HCT116 (cell line): ENCODE results near the gene PAXIP1. TPM values are rescaled to one million over a fixed set of nuclear protein-coding genes. Genes with fewer than 3 reads are reported as not detected.

Experiments
- ATAC-seq: fragments of 200-7000 bp; cut with Tn5 transposase; 2 replicates; pipeline ENCODE4 v1.9.1; 2020; ENCODE audit warnings: mild to moderate bottlenecking, moderate library complexity
- BruUV-seq: library from RNA; stranded (reverse); fragments of 400-500 nt; replicated peaks from 2 replicates; lab custom pipeline; 2021; lab: Mats Ljungman, UMichigan
- CTCF ChIA-PET: fragments of 300-600 bp; sonication (Branson Sonifier 250); formaldehyde crosslinking; loops from one replicate; lab custom pipeline; 2021; ENCODE audit warnings: antibody characterized with exemption; lab: Charles Lee
- POLR2A ChIA-PET: fragments of 300-600, 350-600 bp; sonication (Branson Sonifier 250); formaldehyde crosslinking; loops from one replicate; lab custom pipeline; 2021; ENCODE audit warnings: antibody characterized with exemption; lab: Charles Lee
- RAD21 ChIA-PET, 2 experiments: fragments of 300-600 bp; sonication (Branson Sonifier 250); formaldehyde crosslinking; loops; one replicate each; lab custom pipeline; 2023; ENCODE audit warnings: low total read pairs in 2 of 2; ENCODE audit not compliant: uncharacterized antibody in 2 of 2, unreplicated experiment in 2 of 2, low non-redundant PET in 1 of 2; lab: Charles Lee
- DNase-seq: peaks from one replicate; pipeline ENCODE4 v3.0.0-alpha.2; 2010; ENCODE audit warnings: low read depth, low spot score
- H2AFZ ChIP-seq: fragments of 200-600 bp; shearing (Covaris generic), sonication (generic); 2 replicates; pipeline ENCODE4 v1.6.1; 2017; ENCODE audit warnings: low read depth, mixed run types, mixed read lengths, antibody characterized with exemption, low read length; ENCODE audit not compliant: poor library complexity, severe bottlenecking
- H3K27ac ChIP-seq: 2 replicates; pipeline ENCODE4 v1.5.1; 2012; ENCODE audit warnings: low read depth, low read length
- H3K27me3 ChIP-seq: fragments of 200-600 bp; sonication (generic); 2 replicates; pipeline ENCODE4 v1.6.1; 2016; ENCODE audit warnings: mixed run types, low read length, mixed read lengths; ENCODE audit not compliant: insufficient read depth
- H3K36me3 ChIP-seq, 2 experiments: fragments of 200-500 bp in 1 of 2; fragments of 200-600 bp in 1 of 2; sonication (Bioruptor generic) in 1 of 2; sonication (generic) in 1 of 2; 2 replicates each; pipeline versions ENCODE4 v1.5.1 to v1.6.1; 2014 to 2016; ENCODE audit warnings: low read length in 2 of 2, inconsistent platforms in 1 of 2, mixed read lengths in 1 of 2, mixed run types in 1 of 2; ENCODE audit not compliant: insufficient read depth in 2 of 2, control insufficient read depth in 1 of 2
- H3K4me1 ChIP-seq, 2 experiments: fragments of 200-600 bp in 1 of 2; sonication (generic) in 1 of 2; 2 replicates each; pipeline versions ENCODE4 v1.5.1 to v1.6.1; 2012 to 2017; ENCODE audit warnings: low read length in 2 of 2, inconsistent platforms in 1 of 2, mild to moderate bottlenecking in 1 of 2, mixed read lengths in 1 of 2, mixed run types in 1 of 2, moderate library complexity in 1 of 2; ENCODE audit not compliant: insufficient read depth in 2 of 2, control insufficient read depth in 1 of 2
- H3K4me2 ChIP-seq: fragments of 200-600 bp; sonication (generic); 2 replicates; pipeline ENCODE4 v1.6.1; 2017; ENCODE audit warnings: mixed run types, low read length, mixed read lengths
- H3K4me3 ChIP-seq, 2 experiments: fragments of 200-600 bp in 1 of 2; sonication (generic) in 1 of 2; replicated peaks in 1 of 2; 2 replicates each; pipeline ENCODE4 v1.5.1; 2011 to 2016; ENCODE audit warnings: low read length in 2 of 2, control low read depth in 1 of 2, low read depth in 1 of 2, mild to moderate bottlenecking in 1 of 2, mixed read lengths in 1 of 2, mixed run types in 1 of 2
- H3K79me2 ChIP-seq: fragments of 200-600 bp; sonication (generic); 2 replicates; pipeline ENCODE4 v1.6.1; 2017; ENCODE audit warnings: mild to moderate bottlenecking, mixed run types, low read length, moderate library complexity, mixed read lengths; ENCODE audit not compliant: insufficient read depth
- H3K9ac ChIP-seq: fragments of 200-600 bp; sonication (generic); 2 replicates; pipeline ENCODE4 v1.6.1; 2016; ENCODE audit warnings: low read length, mixed read lengths
- H3K9me2 ChIP-seq: fragments of 200-600 bp; sonication (generic), shearing (Covaris generic); 2 replicates; pipeline ENCODE4 v1.6.1; 2017; ENCODE audit warnings: mixed run types, mild to moderate bottlenecking, moderate library complexity; ENCODE audit not compliant: insufficient read depth
- H3K9me3 ChIP-seq, 2 experiments: fragments of 200-500 bp in 1 of 2; fragments of 200-600 bp in 1 of 2; sonication (Bioruptor generic) in 1 of 2; sonication (generic) in 1 of 2; 2 replicates each; pipeline ENCODE4 v1.6.1; 2014 to 2017; ENCODE audit warnings: low read length in 2 of 2, mixed read lengths in 2 of 2, inconsistent platforms in 1 of 2, low read depth in 1 of 2, mild to moderate bottlenecking in 1 of 2, mixed run types in 1 of 2, moderate library complexity in 1 of 2; ENCODE audit not compliant: control insufficient read depth in 1 of 2, insufficient read depth in 1 of 2
- H4K20me1 ChIP-seq: fragments of 200-600 bp; sonication (generic), shearing (Covaris generic); 2 replicates; pipeline ENCODE4 v1.6.1; 2017; ENCODE audit warnings: mixed run types, mild to moderate bottlenecking, moderate library complexity; ENCODE audit not compliant: insufficient read depth
- CBX3 ChIP-seq: IDR thresholded peaks from 2 replicates; pipeline ENCODE4 v1.6.1; 2012; ENCODE audit warnings: low read depth
- CEBPB ChIP-seq: IDR thresholded peaks from 2 replicates; pipeline ENCODE4 v1.6.1; 2012; ENCODE audit warnings: low read depth
- EGR1 ChIP-seq: IDR thresholded peaks from 2 replicates; pipeline ENCODE4 v1.6.1; 2012; ENCODE audit warnings: low read depth
- ELF1 ChIP-seq: IDR thresholded peaks from 2 replicates; pipeline ENCODE4 v1.6.1; 2012; ENCODE audit warnings: low read depth, borderline replicate concordance
- EZH2 ChIP-seq: fragments of 200-600 bp; sonication (generic); IDR thresholded peaks from 2 replicates; pipeline ENCODE4 v1.6.1; 2017; ENCODE audit warnings: antibody characterized with exemption, mixed run types
- JUND ChIP-seq: IDR thresholded peaks from 2 replicates; pipeline ENCODE4 v1.6.1; 2012
- POLR2AphosphoS5 ChIP-seq: IDR thresholded peaks from 2 replicates; pipeline ENCODE4 v1.6.1; 2011; ENCODE audit warnings: mild to moderate bottlenecking, low read depth, low read length, moderate library complexity
- RAD21 ChIP-seq: IDR thresholded peaks from 2 replicates; pipeline ENCODE4 v1.6.1; 2012; ENCODE audit warnings: low read depth, mild to moderate bottlenecking
- SP1 ChIP-seq: IDR thresholded peaks from 2 replicates; pipeline ENCODE4 v1.6.1; 2012; ENCODE audit warnings: low read depth
- TCF7L2 ChIP-seq: IDR thresholded peaks from 2 replicates; pipeline ENCODE4 v1.7.0; 2011; ENCODE audit warnings: borderline replicate concordance, inconsistent platforms; ENCODE audit not compliant: insufficient read depth, insufficient read length; ENCODE audit errors: extremely low read depth
- YY1 ChIP-seq: IDR thresholded peaks from 2 replicates; pipeline ENCODE4 v1.6.1; 2011; ENCODE audit warnings: low read length, low read depth, moderate library complexity, mild to moderate bottlenecking; ENCODE audit not compliant: insufficient replicate concordance; ENCODE audit errors: extremely low read depth
- ZFX ChIP-seq: fragments of 450-650 bp; IDR thresholded peaks from 2 replicates; pipeline ENCODE4 v1.6.1; 2017
- intact Hi-C: fragments of 100-400 bp; cut with micrococcal nuclease; formaldehyde crosslinking; loops from 2 replicates; pipeline ENCODE4 v1.10.0; 2022
- total RNA-seq: library from RNA; stranded (reverse); gene quantifications from one replicate; pipeline ENCODE4 v1.2.1, GENCODE V29; 2021; ENCODE audit not compliant: unreplicated experiment
- TF ChIP-seq, protein P1 (sequence below), 3 experiments: fragments of 200-600 bp in 1 of 3; sonication (generic) in 1 of 3; IDR thresholded peaks in 2 of 3; conservative IDR thresholded peaks in 1 of 3; 2 replicates each; pipeline ENCODE4 v1.5.1; 2012 to 2017; ENCODE audit warnings: low read depth in 2 of 3, low read length in 2 of 3, antibody characterized with exemption in 1 of 3, borderline replicate concordance in 1 of 3, control low read depth in 1 of 3, mild to moderate bottlenecking in 1 of 3, mixed read lengths in 1 of 3, mixed run types in 1 of 3, moderate library complexity in 1 of 3; ENCODE audit not compliant: insufficient read depth in 1 of 3
- TF ChIP-seq, protein P2 (sequence below): IDR thresholded peaks from 2 replicates; pipeline ENCODE4 v1.6.1; 2012
- TF ChIP-seq, protein P3 (sequence below): IDR thresholded peaks from 2 replicates; pipeline ENCODE4 v1.6.1; 2012; ENCODE audit warnings: low read depth
- TF ChIP-seq, protein P4 (sequence below): IDR thresholded peaks from 2 replicates; pipeline ENCODE4 v1.6.1; 2011; ENCODE audit warnings: mild to moderate bottlenecking, low read length, moderate library complexity; ENCODE audit not compliant: insufficient replicate concordance; ENCODE audit errors: extremely low read depth

Gene PAXIP1
- total RNA-seq, 1 experiment from 2014 or later, result 20.4 TPM

DNA sequence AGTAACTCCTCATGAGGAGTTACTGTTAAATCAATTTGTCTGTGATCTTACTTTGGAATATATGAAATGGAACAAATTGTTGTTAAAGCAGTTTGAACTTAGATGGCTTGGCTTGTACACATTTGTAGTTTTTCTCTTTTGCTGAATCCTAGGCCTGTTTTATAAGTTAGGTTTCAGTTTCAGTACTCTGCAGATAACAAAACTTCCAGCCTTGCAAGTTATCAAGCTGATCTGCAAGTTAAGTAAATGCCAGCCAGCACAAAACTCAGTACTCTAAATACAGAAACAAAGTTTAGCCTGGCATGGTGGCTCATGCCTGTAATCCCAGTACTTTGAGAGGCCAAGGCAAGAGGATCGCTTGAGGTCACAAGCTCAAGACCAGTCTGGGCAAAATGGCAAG is 25.0 kb upstream of the PAXIP1 start (continued):
- TF ChIP-seq, protein P1, sequence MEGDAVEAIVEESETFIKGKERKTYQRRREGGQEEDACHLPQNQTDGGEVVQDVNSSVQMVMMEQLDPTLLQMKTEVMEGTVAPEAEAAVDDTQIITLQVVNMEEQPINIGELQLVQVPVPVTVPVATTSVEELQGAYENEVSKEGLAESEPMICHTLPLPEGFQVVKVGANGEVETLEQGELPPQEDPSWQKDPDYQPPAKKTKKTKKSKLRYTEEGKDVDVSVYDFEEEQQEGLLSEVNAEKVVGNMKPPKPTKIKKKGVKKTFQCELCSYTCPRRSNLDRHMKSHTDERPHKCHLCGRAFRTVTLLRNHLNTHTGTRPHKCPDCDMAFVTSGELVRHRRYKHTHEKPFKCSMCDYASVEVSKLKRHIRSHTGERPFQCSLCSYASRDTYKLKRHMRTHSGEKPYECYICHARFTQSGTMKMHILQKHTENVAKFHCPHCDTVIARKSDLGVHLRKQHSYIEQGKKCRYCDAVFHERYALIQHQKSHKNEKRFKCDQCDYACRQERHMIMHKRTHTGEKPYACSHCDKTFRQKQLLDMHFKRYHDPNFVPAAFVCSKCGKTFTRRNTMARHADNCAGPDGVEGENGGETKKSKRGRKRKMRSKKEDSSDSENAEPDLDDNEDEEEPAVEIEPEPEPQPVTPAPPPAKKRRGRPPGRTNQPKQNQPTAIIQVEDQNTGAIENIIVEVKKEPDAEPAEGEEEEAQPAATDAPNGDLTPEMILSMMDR (IDR thresholded peaks at IDR 0.05 in 2 of 3, conservative IDR thresholded peaks at IDR 0.05 in 1 of 3; ENCODE audit: borderline replicate concordance in 1 of 3, insufficient read depth in 1 of 3, low read depth in 2 of 3, low read length in 2 of 3), result no peak
- TF ChIP-seq JUND (no peak), TCF7L2 (no peak), POLR2AphosphoS5 (no peak), EGR1 (no peak), EZH2 (no peak), RAD21 (no peak), SP1 (no peak), CBX3 (no peak), CEBPB (no peak), ELF1 (no peak)
- TF ChIP-seq, protein P2, sequence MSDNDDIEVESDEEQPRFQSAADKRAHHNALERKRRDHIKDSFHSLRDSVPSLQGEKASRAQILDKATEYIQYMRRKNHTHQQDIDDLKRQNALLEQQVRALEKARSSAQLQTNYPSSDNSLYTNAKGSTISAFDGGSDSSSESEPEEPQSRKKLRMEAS, result no peak

DNA sequence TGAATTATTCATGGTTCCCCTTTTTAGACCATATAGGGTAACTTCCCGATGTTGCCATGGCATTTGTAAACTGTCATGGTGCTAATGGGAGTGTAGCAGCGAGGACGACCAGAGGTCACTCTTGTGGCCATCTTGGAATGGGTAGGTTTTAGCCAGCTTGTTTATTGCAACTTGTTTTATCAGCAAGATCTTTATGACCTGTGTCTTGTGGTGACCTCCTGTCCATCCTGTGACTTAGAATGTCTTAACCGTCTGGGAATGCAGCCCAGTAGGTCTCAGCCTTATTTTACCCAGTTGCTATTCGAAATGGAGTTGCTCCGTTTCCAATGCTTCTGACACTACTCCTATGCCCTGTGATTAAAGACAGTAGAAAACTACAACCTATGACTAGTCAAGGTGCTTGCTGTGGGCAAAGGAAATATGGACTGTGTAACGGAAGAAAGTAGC is 18.8 kb upstream of the PAXIP1 start:
- POLR2A ChIA-PET, result no interaction called here
- TF ChIP-seq, protein P3, sequence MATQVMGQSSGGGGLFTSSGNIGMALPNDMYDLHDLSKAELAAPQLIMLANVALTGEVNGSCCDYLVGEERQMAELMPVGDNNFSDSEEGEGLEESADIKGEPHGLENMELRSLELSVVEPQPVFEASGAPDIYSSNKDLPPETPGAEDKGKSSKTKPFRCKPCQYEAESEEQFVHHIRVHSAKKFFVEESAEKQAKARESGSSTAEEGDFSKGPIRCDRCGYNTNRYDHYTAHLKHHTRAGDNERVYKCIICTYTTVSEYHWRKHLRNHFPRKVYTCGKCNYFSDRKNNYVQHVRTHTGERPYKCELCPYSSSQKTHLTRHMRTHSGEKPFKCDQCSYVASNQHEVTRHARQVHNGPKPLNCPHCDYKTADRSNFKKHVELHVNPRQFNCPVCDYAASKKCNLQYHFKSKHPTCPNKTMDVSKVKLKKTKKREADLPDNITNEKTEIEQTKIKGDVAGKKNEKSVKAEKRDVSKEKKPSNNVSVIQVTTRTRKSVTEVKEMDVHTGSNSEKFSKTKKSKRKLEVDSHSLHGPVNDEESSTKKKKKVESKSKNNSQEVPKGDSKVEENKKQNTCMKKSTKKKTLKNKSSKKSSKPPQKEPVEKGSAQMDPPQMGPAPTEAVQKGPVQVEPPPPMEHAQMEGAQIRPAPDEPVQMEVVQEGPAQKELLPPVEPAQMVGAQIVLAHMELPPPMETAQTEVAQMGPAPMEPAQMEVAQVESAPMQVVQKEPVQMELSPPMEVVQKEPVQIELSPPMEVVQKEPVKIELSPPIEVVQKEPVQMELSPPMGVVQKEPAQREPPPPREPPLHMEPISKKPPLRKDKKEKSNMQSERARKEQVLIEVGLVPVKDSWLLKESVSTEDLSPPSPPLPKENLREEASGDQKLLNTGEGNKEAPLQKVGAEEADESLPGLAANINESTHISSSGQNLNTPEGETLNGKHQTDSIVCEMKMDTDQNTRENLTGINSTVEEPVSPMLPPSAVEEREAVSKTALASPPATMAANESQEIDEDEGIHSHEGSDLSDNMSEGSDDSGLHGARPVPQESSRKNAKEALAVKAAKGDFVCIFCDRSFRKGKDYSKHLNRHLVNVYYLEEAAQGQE, result no peak
- TF ChIP-seq EZH2, result no peak
- TF ChIP-seq EGR1, result no peak
- no peak for TF ChIP-seq ZFX
- TF ChIP-seq, protein P2, result no peak
- TF ChIP-seq CBX3, result no peak
- no peak for TF ChIP-seq YY1
- TF ChIP-seq, protein P4, sequence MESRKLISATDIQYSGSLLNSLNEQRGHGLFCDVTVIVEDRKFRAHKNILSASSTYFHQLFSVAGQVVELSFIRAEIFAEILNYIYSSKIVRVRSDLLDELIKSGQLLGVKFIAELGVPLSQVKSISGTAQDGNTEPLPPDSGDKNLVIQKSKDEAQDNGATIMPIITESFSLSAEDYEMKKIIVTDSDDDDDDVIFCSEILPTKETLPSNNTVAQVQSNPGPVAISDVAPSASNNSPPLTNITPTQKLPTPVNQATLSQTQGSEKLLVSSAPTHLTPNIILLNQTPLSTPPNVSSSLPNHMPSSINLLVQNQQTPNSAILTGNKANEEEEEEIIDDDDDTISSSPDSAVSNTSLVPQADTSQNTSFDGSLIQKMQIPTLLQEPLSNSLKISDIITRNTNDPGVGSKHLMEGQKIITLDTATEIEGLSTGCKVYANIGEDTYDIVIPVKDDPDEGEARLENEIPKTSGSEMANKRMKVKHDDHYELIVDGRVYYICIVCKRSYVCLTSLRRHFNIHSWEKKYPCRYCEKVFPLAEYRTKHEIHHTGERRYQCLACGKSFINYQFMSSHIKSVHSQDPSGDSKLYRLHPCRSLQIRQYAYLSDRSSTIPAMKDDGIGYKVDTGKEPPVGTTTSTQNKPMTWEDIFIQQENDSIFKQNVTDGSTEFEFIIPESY, result no peak
- TF ChIP-seq CEBPB, result no peak
- TF ChIP-seq TCF7L2, result no peak
- TF ChIP-seq RAD21, result no peak
- TF ChIP-seq POLR2AphosphoS5, result no peak
- TF ChIP-seq ELF1, result no peak

More for the DNA sequence above, 18.8 kb upstream of the PAXIP1 start:
- ChIA-PET CTCF (no interaction called here), RAD21 (no interaction called here)
- BruUV-seq, result no TSS peak
- DNase-seq (no peak), ATAC-seq (no peak)
- Histone ChIP-seq H3K9me2 (no peaks in the 10 kb centered on the region), H3K4me3 (no peak overlapping the region), H3K79me2 (no peaks in the 10 kb centered on the region), H3K4me2 (no peak overlapping the region), H4K20me1 (no peaks in the 10 kb centered on the region), H3K9me3 (no peaks in the 10 kb centered on the region), H2AFZ (no peak overlapping the region), H3K9ac (no peak overlapping the region), H3K4me1 (no peaks in the 10 kb centered on the region), H3K27me3 (no peaks in the 10 kb centered on the region), H3K27ac (no peak overlapping the region), H3K36me3 (no peaks in the 10 kb centered on the region)
- intact Hi-C loops, result no loop called here
